SJCRH30 (cell line): Measurements from ENCODE around the gene PPP2R3B. TPM values are rescaled to one million over a fixed set of nuclear protein-coding genes. Genes with fewer than 3 reads are reported as not detected.
A peak's percentile ranks its signal among the peaks of the same experiment; 100 is the strongest.

Experiments used
- DNase-seq, 2 experiments: peaks; one replicate each; pipeline ENCODE4 v3.0.0-alpha.2; 2015 to 2020
- H3K27ac ChIP-seq: fragments of 250-450 bp; sonication (Bioruptor Pico); 2 replicates; pipeline ENCODE4 v1.5.1; 2020; ENCODE audit warnings: mild to moderate bottlenecking, moderate library complexity
- H3K27me3 ChIP-seq: fragments of 250-450 bp; sonication (Bioruptor Pico); 2 replicates; pipeline ENCODE4 v1.5.1; 2020; ENCODE audit warnings: mild to moderate bottlenecking, moderate library complexity
- H3K36me3 ChIP-seq: fragments of 250-450 bp; sonication (Bioruptor Pico); 2 replicates; pipeline ENCODE4 v1.5.1; 2020; ENCODE audit warnings: mild to moderate bottlenecking, moderate library complexity
- H3K4me1 ChIP-seq: fragments of 250-450 bp; sonication (Bioruptor Pico); 2 replicates; pipeline ENCODE4 v1.5.1; 2020; ENCODE audit warnings: mild to moderate bottlenecking, moderate library complexity
- H3K4me3 ChIP-seq: fragments of 250-450 bp; sonication (Bioruptor Pico); 2 replicates; pipeline ENCODE4 v1.5.1; 2020; ENCODE audit warnings: mild to moderate bottlenecking, moderate library complexity
- H3K9me3 ChIP-seq: fragments of 250-450 bp; sonication (Bioruptor Pico); replicated peaks from 2 replicates; pipeline ENCODE4 v1.5.1; 2020; ENCODE audit warnings: mild to moderate bottlenecking, moderate library complexity
- total RNA-seq: library from RNA; depleted of rRNA; stranded (reverse); fragments of >200 nt; shearing (Covaris generic); gene quantifications from 2 replicates; pipeline ENCODE4 v1.2.3, GENCODE V29; 2014

Gene PPP2R3B
- total RNA-seq, 1 experiment from 2014 or later = 29.2 TPM

DNA sequence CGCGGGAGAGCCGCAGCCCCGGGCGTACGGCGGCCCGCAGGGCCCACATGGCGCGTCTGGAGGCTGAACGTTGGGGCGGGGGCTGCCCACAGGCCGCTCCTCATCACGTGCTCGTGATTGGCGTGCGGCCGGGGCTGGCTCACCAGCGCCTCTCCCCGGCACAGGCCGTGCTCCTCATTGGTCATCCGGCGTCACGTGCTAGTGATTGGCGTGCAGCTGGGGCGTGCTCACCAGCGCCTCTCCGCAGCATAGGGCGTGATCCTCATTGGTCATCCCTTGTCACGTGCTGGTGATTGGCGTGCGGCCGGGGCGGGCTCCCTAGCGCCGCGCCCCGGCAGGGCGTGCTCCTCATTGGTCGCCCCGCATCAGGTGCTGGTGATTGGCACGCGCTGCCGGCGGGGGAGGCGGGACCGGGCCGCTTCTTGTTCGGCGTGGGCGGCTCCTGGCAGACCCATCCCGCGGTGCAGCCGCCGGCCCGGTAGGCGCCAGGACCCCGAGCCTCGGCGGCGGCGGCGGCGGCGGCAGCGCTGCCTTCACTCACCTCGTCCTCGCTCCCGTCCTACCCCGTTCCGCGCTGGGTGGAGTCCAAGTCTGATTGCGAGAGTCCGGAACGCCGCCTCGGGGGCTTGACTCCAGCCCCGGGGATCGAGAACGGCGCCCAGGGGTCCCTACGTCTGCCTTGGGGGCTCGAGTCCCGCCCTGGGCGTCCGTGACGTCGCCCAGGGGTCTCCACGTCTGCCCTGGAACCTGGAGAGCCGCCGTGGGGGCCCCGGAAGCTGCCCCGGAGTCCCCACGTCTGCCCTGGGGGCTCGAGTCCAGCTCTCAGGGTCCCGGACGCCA, 67.7 kb downstream of the PPP2R3B start, which contains the start of gene GTPBP6:
Gene GTPBP6 (minus strand): TSS at position 58 of the 840 bp plus-strand sequence. CDS start 9 bp downstream, at position 49.
- no peaks in the 10 kb centered on the region for H3K4me1 ChIP-seq
- H3K4me3 ChIP-seq = peak within 1 kb of the TSS; percentile 91
- H3K36me3 ChIP-seq = peaks cover 7% of the 10 kb centered on the region; the same call in 1 of the 2 replicates
- H3K27ac ChIP-seq = peak within 1 kb of the TSS; percentile 79
- peak; percentile 98 for DNase-seq
- H3K27me3 ChIP-seq = no peaks in the 10 kb centered on the region
- no peaks in the 10 kb centered on the region for H3K9me3 ChIP-seq

DNA sequence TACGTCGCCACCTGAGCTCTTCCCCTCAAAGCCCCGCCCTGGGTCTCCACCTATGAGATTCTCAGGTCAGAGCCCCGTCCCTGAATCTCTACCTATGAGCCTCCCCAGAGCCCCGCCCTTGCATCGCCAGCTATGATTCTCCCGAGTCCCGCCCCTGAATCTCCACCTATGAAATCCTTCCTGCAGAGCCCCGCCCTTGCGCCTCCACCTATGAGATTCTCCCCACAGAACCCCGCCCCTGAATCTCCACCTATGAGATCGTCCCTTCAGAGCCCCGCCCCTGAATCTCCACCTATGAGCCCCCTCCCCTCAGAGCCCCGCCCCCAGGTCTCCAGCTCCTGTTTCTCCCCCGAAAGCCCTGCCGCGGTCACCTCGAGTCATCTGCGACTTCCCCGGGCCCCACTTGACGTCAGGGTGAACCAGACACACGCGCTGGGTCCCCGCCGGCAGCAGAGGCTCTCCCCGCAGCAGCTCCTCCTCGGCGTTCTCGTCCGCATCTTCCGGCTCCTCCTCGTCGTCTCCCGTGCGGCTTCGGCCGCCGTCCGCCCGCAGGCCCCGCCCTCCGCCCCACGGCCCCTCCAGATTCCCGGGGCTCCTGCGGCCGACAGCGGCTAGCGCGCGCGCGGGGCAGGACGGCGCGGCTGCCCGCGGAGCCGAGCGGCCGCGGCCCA, 68.5 kb downstream of the PPP2R3B start:
- no peaks in the 10 kb centered on the region for H3K27me3 ChIP-seq

DNA sequence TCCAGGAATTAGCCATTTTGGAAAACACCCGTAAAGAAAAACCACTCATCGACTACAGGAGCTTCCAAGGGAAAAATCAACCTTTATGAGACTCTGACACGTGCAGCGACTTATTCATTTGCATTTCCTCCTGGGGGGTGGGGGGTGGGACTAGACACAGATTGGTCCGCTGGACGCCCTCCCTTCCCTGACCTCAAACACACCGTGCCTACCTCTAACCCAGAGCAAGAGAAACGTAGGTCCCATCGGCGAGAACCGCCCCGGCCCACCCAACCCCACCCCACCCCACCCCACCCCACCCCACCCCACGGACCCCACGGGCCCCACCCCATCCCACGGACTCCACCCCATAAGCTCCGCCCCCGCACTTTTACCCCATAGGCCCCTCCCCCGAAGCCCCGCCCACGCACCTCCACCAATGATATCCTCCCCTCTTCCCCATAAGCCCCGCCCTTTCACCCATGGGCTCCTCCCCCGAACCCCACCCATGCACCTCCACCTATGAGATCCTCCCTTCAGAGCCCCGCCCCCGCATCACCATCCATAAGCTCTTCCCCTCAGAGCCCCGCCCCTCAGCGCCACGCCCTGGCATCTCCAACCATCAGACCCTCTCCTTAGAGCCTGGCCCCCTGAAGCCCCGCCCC, 69.2 kb downstream of the PPP2R3B start:
- Histone ChIP-seq H3K27ac (no peak overlapping the region; the same call in 1 of the 2 replicates), H3K4me1 (no peaks in the 10 kb centered on the region), H3K27me3 (no peaks in the 10 kb centered on the region), H3K9me3 (no peaks in the 10 kb centered on the region), H3K36me3 (peaks cover 21% of the 10 kb centered on the region), H3K4me3 (peak overlapping the region; percentile 91)
- DNase-seq = no peak

More for the DNA sequence above, 68.5 kb downstream of the PPP2R3B start:
- Histone ChIP-seq H3K9me3 (no peaks in the 10 kb centered on the region), H3K4me1 (no peaks in the 10 kb centered on the region), H3K36me3 (peaks cover 15% of the 10 kb centered on the region; the same call in 1 of the 2 replicates), H3K4me3 (peak overlapping the region; percentile 91), H3K27ac (peak overlapping the region; percentile 77)
- DNase-seq = peak; percentile 98

DNA sequence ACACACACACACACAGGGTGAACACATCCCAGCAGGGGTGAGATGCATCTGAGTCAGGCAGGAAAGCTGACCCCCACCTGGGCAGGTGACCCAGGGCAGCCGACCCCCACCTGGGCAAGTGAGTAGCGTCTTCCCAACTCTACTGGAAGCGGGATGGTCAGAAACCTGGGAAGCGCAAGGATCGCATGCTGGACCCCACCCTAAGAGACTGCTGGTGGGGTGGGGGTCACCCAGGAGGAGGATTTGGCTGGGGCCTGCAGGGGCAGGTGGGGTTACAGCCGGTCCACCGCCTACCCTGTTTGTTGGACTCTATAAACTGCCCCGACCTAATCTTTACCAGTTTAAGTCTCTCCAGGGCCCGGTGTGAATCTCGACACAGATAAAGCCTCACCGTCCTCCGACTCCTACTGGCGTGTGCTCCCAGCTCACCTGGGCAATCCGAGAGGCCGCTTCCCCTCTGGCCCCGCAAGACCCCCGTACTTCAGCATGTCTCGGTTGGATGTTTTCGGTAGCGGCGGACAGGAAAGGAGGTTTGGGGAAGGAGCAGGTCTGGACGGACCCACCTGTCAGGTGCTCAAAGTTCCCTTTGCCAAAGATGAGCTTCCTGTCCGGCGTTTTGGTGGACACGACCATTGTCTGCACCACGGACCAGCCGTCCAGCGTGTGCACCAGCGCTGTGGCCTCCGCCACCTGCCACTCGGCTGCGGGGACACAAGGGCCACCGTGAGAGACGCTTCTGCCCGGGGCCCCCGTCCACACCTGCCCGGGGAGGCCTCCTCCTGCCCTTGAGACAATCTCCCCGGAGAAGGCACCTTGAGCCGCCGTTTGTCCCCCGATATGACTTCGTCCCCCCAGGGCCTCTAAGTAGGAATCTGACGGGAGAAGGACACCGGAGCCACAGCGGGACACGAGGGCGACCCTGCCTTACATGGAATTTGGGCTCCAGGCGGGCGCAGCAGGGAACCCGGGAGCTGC, 70.1 kb downstream of the PPP2R3B start:
- H3K9me3 ChIP-seq = no peaks in the 10 kb centered on the region
- H3K36me3 ChIP-seq = peaks cover 27% of the 10 kb centered on the region
- no peak overlapping the region for H3K4me3 ChIP-seq
- no peaks in the 10 kb centered on the region for H3K27me3 ChIP-seq
- DNase-seq = no peak
- H3K27ac ChIP-seq = no peak overlapping the region
- no peaks in the 10 kb centered on the region for H3K4me1 ChIP-seq

DNA sequence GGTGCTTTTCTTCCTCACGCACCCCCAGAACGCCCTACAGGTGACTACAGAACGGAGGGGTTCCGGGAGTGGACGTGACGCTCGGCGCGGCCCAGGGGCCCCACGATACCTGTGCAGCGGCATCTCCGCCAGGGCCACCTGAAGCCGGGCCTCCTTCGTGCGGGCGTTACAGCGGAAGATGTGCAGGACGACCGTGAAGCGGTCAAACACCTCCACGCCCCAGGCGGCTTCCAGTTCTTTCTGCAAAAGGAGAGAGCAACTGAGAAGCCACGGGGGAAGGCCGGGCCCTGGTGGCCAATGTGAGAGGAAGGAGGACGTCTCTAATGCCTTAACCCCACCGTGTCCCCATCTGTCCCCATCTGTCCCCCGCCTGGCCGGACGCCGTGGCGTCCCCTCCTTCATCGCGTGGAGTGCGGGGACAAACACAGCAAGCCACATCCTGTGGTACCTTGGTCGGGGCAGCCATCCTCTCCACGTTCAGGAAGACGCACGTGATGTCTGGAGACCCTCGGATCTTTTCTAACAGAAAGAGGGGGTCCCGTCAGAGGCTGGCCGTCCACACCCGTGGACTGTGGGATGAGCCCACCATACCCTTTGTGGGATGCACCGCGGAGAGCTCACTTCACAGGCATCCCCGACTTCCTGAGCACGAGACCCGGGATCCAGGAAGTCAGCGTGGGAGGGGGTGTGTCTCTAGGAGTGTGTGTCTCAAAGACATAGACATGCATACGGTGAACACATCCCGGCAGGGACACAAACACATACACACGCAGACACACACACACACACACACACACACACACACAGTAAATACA, 71.7 kb downstream of the PPP2R3B start:
- Histone ChIP-seq H3K27ac (no peak overlapping the region), H3K36me3 (peaks cover 38% of the 10 kb centered on the region)

DNA sequence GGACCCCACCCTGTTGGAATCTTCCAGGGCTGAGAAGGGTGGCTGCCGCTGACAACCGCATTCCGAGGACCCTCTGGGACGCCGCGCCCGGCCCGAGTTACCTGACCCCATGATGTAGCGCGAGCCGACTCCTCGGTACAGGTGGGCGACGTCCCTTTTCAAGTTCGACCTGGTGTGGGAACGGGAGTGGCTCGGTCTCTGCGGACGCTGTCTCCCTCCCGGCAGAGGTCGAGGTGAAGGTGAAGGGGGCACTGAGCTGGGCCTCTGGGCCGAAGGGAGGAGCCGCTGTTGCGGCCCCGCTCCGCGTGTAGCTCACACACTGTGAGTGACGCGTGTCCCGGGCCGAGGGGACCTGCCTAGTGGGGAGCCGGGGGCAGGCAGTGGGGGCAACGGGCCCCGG, 72.7 kb downstream of the PPP2R3B start:
- Histone ChIP-seq H3K27me3 (no peaks in the 10 kb centered on the region), H3K4me3 (no peak overlapping the region), H3K4me1 (no peaks in the 10 kb centered on the region), H3K36me3 (peaks cover 41% of the 10 kb centered on the region), H3K9me3 (no peaks in the 10 kb centered on the region), H3K27ac (no peak overlapping the region)
- no peak for DNase-seq

More for the DNA sequence above, 71.7 kb downstream of the PPP2R3B start:
- Histone ChIP-seq H3K27me3 (no peaks in the 10 kb centered on the region), H3K4me3 (no peak overlapping the region), H3K4me1 (no peaks in the 10 kb centered on the region), H3K9me3 (no peaks in the 10 kb centered on the region)
- no peak for DNase-seq

DNA sequence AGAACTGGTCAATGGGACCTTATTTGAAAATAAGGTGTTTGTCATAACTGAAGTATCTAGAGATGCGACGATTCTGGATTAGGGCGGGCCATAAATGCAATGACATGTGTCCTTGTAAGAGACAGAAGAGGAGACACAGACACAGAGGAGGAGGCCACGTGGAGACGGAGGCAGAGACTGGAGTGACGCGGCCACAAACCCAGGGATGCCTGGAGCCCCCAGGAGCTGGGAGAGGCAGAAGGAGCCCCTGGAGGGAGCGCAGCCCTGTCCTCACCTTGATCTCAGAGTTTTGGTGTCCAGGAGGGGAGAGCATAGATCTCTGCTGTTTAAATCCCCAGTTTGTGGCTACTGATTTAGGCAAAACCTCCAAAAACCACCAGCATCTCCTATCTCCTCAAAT, 73.2 kb downstream of the PPP2R3B start:
- Histone ChIP-seq H3K27me3 (no peaks in the 10 kb centered on the region), H3K9me3 (no peaks in the 10 kb centered on the region), H3K4me1 (no peaks in the 10 kb centered on the region), H3K4me3 (no peak overlapping the region), H3K36me3 (peaks cover 45% of the 10 kb centered on the region), H3K27ac (no peak overlapping the region)
- DNase-seq = no peak

DNA sequence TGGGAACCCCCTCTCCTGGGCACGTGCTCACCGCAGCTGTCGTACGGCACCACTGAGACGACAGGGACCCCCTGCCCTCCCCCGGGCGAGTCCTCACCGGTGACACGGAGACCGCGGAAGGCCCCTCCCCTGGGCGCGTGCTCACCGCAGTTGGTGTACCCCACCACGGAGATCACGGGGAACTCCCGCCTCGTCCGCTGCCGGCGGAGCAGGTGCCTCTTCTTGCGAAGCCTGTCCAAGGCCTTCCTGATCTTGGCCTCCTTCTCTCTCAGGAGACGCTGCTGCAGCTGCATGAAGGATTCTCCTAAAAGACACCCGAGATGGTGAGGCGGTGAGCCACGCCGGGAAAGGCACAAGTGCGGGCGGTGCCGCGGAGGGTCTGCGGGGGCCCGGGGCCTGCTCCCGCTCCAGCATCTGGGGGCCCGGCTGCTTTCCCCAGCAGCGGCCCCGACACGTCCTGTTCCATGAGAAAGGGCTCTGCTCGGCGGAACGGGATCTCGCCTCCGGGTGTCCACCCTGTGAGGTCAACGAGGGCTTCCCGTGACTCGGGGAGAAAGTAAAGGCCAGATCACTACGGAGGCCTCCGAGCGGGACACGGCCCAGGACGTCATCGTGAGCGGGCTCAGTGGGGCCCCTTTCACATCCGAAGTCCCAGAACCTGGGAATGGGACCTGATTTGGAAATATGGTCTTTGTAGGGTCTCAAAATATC, 73.9 kb downstream of the PPP2R3B start:
- peaks cover 52% of the 10 kb centered on the region for H3K36me3 ChIP-seq
- no peaks in the 10 kb centered on the region for H3K4me1 ChIP-seq
- no peaks in the 10 kb centered on the region for H3K9me3 ChIP-seq
- H3K4me3 ChIP-seq = no peak overlapping the region
- no peak for DNase-seq
- H3K27me3 ChIP-seq = no peaks in the 10 kb centered on the region
- H3K27ac ChIP-seq = no peak overlapping the region

DNA sequence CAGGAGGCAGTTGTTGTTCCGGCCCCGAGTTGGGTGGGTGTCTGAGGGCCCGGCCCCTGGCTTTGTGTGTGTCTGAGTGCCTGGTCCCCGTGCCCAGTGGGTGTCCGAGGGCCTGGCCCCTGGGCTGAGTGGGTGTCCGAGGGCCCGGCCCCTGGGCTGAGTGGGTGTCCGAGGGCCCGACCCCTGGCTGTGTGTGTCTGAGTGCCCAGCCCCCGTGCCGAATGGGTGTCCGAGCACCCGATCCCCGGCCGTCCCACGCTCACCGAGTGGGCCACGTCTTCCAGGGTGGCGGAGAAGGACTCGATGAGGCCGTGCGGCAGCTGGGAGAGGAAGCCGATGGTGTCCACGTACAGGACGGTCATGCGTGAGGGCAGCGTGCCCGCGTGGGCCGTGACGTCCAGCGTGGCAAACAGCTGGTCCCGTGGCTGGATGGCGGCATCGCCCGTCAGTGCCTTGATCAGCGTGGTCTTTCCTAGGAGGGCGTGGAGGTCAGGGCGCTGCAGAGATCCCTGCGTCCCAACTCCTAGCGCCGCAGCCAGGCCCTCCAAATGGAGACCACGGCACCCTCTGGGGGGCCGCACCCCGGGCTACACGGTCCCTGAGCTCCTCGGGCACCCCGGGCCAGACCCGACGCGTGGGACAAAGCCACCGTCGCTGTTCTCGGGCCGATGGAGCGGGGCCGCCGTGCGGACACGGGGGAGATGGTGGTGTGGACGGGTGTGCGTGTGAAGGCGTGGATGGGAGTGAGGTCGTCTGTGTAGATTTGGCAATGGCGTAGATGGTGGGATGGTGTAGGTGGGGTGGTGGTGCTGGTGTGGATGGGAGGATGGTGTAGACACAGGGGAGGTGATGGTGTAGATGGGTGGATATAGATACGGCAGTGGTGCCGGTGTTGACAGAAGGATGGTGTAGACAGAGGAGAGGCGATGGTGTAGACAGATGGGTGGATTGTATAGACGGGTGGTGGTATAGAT, 75.3 kb downstream of the PPP2R3B start:
- no peaks in the 10 kb centered on the region for H3K27me3 ChIP-seq
- H3K9me3 ChIP-seq = no peaks in the 10 kb centered on the region
- DNase-seq = no peak
- no peaks in the 10 kb centered on the region for H3K4me1 ChIP-seq
- peaks cover 61% of the 10 kb centered on the region for H3K36me3 ChIP-seq
- no peak overlapping the region for H3K4me3 ChIP-seq
- H3K27ac ChIP-seq = no peak overlapping the region

DNA sequence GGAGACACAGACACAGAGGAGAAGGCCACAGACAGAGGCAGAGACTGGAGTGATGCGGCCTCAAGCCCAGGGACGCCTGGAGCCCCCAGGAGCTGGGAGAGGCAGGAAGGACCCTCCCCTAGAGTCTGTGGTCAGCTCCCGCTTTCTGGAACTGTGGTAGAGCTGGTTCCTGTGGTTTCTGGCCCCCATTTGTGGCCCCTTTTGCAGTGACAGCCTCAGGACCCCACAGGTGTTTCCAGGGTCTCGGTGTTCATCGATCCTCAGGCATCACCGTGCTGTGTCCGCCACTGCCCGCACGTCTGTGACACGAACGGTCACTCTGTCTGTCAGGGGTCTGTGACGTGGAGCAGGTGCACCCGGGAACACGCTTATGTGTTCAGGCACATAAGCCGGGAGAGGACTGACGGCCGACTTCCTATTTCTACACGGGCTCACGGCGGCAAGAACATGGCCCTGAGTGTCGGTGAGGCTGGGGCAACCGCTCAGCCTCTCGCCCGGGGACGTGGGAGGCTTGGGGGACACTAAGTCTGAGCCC, 76.0 kb downstream of the PPP2R3B start:
- Histone ChIP-seq H3K4me3 (no peak overlapping the region), H3K27me3 (no peaks in the 10 kb centered on the region), H3K36me3 (peaks cover 66% of the 10 kb centered on the region), H3K27ac (no peak overlapping the region), H3K9me3 (no peaks in the 10 kb centered on the region), H3K4me1 (no peaks in the 10 kb centered on the region)
- no peak for DNase-seq

DNA sequence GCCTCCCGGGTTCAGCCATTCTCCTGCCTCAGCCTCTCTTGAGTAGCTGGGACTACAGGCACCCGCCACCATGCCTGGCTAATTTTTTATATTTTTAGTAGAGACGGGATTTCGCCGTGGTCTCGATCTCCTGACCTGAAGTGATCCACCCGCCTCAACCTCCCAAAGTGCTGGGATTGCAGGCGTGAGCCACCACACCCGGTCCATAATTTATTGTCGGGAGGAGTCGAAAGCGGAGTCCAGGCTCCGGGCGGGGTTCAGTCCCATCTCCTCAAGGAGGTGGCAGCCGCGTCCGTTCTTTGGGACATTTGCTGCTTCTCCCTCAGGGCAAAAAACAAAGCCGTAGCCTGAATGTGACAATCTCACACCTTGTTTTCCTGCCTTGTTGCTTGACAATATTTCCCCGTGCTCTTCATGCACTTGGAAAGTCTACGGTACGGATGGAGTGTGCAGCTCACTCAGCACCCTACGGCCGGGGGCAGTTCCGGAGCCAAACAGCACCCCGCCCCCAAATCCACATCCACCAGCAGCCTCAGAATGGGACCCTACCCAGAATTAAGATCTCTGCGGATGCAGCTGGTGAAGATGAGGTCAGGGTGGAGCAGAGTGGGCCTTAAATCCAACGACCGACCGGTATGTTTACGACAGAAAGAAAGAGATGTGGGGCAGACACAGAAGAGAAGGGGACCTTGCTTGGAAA, 77.7 kb downstream of the PPP2R3B start:
- DNase-seq = no peak
- Histone ChIP-seq H3K9me3 (no peaks in the 10 kb centered on the region), H3K27me3 (no peaks in the 10 kb centered on the region), H3K4me3 (no peak overlapping the region), H3K36me3 (peaks cover 64% of the 10 kb centered on the region), H3K4me1 (no peaks in the 10 kb centered on the region), H3K27ac (no peak overlapping the region)
